ENCODE results near the gene CAMK4. TPM values are rescaled to one million over a fixed set of nuclear protein-coding genes. Genes with fewer than 3 reads are reported as not detected.

The CAMK4 gene
- polyA plus RNA-seq, 1 donor from 2014 or later = 16.6 TPM

DNA sequence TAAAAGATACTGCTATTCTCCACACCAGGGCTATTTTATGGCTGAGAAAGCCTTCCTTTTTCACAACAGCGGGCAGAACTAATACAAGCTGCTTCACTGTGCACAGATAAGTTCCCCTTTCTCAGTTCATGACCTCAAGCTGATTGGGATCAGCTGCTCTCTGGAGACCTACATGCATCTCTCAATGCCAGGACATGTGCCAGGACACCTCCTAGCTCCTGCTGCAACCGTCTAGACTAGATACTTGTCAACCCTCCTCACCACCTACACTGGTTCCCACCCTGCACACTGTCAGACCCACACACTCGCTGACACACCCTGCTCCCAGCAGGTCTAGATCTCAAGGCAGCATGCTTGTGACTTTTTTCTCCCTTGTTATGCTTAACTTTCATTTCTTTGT, 248.4 kb downstream of the CAMK4 start:
- TF ChIP-seq, protein P1, sequence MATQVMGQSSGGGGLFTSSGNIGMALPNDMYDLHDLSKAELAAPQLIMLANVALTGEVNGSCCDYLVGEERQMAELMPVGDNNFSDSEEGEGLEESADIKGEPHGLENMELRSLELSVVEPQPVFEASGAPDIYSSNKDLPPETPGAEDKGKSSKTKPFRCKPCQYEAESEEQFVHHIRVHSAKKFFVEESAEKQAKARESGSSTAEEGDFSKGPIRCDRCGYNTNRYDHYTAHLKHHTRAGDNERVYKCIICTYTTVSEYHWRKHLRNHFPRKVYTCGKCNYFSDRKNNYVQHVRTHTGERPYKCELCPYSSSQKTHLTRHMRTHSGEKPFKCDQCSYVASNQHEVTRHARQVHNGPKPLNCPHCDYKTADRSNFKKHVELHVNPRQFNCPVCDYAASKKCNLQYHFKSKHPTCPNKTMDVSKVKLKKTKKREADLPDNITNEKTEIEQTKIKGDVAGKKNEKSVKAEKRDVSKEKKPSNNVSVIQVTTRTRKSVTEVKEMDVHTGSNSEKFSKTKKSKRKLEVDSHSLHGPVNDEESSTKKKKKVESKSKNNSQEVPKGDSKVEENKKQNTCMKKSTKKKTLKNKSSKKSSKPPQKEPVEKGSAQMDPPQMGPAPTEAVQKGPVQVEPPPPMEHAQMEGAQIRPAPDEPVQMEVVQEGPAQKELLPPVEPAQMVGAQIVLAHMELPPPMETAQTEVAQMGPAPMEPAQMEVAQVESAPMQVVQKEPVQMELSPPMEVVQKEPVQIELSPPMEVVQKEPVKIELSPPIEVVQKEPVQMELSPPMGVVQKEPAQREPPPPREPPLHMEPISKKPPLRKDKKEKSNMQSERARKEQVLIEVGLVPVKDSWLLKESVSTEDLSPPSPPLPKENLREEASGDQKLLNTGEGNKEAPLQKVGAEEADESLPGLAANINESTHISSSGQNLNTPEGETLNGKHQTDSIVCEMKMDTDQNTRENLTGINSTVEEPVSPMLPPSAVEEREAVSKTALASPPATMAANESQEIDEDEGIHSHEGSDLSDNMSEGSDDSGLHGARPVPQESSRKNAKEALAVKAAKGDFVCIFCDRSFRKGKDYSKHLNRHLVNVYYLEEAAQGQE (IDR thresholded peaks at IDR 0.05; ENCODE audit: borderline replicate concordance) = no peak
- TF ChIP-seq RAD21 (conservative IDR thresholded peaks at IDR 0.05) (no peak), EZH2 (IDR thresholded peaks at IDR 0.05; ENCODE audit: borderline replicate concordance, insufficient read depth, low read length, poor library complexity, severe bottlenecking) (no peak), MXI1 (conservative IDR thresholded peaks at IDR 0.05; ENCODE audit: poor library complexity, severe bottlenecking) (no peak), EP300 (conservative IDR thresholded peaks at IDR 0.05; ENCODE audit: poor library complexity, severe bottlenecking) (no peak), SMC3 (conservative IDR thresholded peaks at IDR 0.05; ENCODE audit: poor library complexity) (no peak), TAF1 (IDR thresholded peaks at IDR 0.05; ENCODE audit: low read depth) (no peak), POLR2AphosphoS5 (IDR thresholded peaks at IDR 0.05) (no peak)
- TF ChIP-seq, protein P2, sequence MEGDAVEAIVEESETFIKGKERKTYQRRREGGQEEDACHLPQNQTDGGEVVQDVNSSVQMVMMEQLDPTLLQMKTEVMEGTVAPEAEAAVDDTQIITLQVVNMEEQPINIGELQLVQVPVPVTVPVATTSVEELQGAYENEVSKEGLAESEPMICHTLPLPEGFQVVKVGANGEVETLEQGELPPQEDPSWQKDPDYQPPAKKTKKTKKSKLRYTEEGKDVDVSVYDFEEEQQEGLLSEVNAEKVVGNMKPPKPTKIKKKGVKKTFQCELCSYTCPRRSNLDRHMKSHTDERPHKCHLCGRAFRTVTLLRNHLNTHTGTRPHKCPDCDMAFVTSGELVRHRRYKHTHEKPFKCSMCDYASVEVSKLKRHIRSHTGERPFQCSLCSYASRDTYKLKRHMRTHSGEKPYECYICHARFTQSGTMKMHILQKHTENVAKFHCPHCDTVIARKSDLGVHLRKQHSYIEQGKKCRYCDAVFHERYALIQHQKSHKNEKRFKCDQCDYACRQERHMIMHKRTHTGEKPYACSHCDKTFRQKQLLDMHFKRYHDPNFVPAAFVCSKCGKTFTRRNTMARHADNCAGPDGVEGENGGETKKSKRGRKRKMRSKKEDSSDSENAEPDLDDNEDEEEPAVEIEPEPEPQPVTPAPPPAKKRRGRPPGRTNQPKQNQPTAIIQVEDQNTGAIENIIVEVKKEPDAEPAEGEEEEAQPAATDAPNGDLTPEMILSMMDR (IDR thresholded peaks at IDR 0.05; ENCODE audit: poor library complexity, severe bottlenecking) = no peak
- H2AFZ ChIP-seq (ENCODE audit: low read depth, low read length) = no peak overlapping the region
- H3K36me3 ChIP-seq (ENCODE audit: insufficient read depth, low read length) = no peaks in the 10 kb centered on the region
- H3K9me3 ChIP-seq (ENCODE audit: low read length) = no peaks in the 10 kb centered on the region
- no peaks in the 10 kb centered on the region for H3K9me2 ChIP-seq (ENCODE audit: insufficient read depth, low read length)
- H3K27ac ChIP-seq (ENCODE audit: low read length) = no peak overlapping the region
- H3K9ac ChIP-seq (ENCODE audit: low read length) = no peak overlapping the region
- no peaks in the 10 kb centered on the region for H3F3A ChIP-seq (ENCODE audit: insufficient read depth, low read length, poor library complexity, severe bottlenecking)
- H3K4me3 ChIP-seq (ENCODE audit: low read length) = no peak overlapping the region
- no peaks in the 10 kb centered on the region for H4K20me1 ChIP-seq (ENCODE audit: insufficient read depth)
- H3K79me2 ChIP-seq (replicated peaks; ENCODE audit: insufficient read depth, low read length) = no peaks in the 10 kb centered on the region
- no peaks in the 10 kb centered on the region for H3K27me3 ChIP-seq (ENCODE audit: insufficient read depth, low read depth, low read length)
- no peak overlapping the region for H3K4me2 ChIP-seq (ENCODE audit: low read length)

DNA sequence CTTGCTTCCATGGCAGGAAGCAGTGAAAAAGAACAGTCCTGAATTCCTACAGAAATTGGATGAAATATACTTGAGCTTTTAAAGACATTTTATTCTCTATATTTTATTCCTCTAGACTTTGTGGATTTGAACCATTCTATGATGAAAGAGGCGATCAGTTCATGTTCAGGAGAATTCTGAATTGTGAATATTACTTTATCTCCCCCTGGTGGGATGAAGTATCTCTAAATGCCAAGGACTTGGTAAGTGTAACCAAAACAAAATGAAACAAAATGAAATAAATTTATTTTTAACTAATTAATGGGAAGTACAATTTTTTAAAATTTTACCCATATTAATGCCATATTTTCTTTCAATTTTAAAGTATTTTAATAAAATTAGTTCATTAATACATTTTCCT, 254.1 kb downstream of the CAMK4 start:
- no peaks in the 10 kb centered on the region for H3K27me3 ChIP-seq (ENCODE audit: insufficient read depth, low read depth, low read length)
- peaks cover 3% of the 10 kb centered on the region for H3K36me3 ChIP-seq (ENCODE audit: insufficient read depth, low read length)
- H3K9me2 ChIP-seq (ENCODE audit: insufficient read depth, low read length) = no peaks in the 10 kb centered on the region
- H3K79me2 ChIP-seq (replicated peaks; ENCODE audit: insufficient read depth, low read length) = no peaks in the 10 kb centered on the region
- H3F3A ChIP-seq (ENCODE audit: insufficient read depth, low read length, poor library complexity, severe bottlenecking) = no peaks in the 10 kb centered on the region
- H3K4me3 ChIP-seq (ENCODE audit: low read length) = no peak overlapping the region
- H3K9me3 ChIP-seq (ENCODE audit: low read length) = no peaks in the 10 kb centered on the region
- no peaks in the 10 kb centered on the region for H4K20me1 ChIP-seq (ENCODE audit: insufficient read depth)
- H3K27ac ChIP-seq (ENCODE audit: low read length) = no peak overlapping the region
- no peak overlapping the region for H3K9ac ChIP-seq (ENCODE audit: low read length)
- TF ChIP-seq EZH2 (IDR thresholded peaks at IDR 0.05; ENCODE audit: borderline replicate concordance, insufficient read depth, low read length, poor library complexity, severe bottlenecking) (no peak), POLR2AphosphoS5 (IDR thresholded peaks at IDR 0.05) (no peak), SMC3 (conservative IDR thresholded peaks at IDR 0.05; ENCODE audit: poor library complexity) (peak; percentile 68), MXI1 (conservative IDR thresholded peaks at IDR 0.05; ENCODE audit: poor library complexity, severe bottlenecking) (no peak), TAF1 (IDR thresholded peaks at IDR 0.05; ENCODE audit: low read depth) (no peak), EP300 (conservative IDR thresholded peaks at IDR 0.05; ENCODE audit: poor library complexity, severe bottlenecking) (no peak), RAD21 (conservative IDR thresholded peaks at IDR 0.05) (peak; percentile 57)
- TF ChIP-seq, protein P1 (IDR thresholded peaks at IDR 0.05; ENCODE audit: borderline replicate concordance) = no peak
- TF ChIP-seq, protein P2 (IDR thresholded peaks at IDR 0.05; ENCODE audit: poor library complexity, severe bottlenecking) = peak; percentile 38
- H3K4me2 ChIP-seq (ENCODE audit: low read length) = no peak overlapping the region
- no peak overlapping the region for H2AFZ ChIP-seq (ENCODE audit: low read depth, low read length)

Data from neural cell (in vitro differentiated cells).